Measurements from ENCODE around the gene ZNF808.
"Not testable (repeated sequence)": the region's sequence is repeated elsewhere in the genome, so short reads cannot be mapped to it uniquely, and the experiment has no call there.

ZNF808 gene

GRCh38 chr19:52592301-52592700 lies 64.8 kb downstream of the ZNF808 start:
- no peak overlapping the region for H3K4me3 ChIP-seq (ENCODE audit: low read depth, low read length)

GRCh38 chr19:52593441-52593840 lies 66.0 kb downstream of the ZNF808 start:
- H3K4me3 ChIP-seq (ENCODE audit: low read depth, low read length), result not testable (repeated sequence)

GRCh38 chr19:52599241-52599640 lies 71.8 kb downstream of the ZNF808 start:
- no peak overlapping the region for H3K4me3 ChIP-seq (ENCODE audit: low read depth, low read length)

GRCh38 chr19:52600639-52601024 lies 73.2 kb downstream of the ZNF808 start:
- H3K4me3 ChIP-seq (ENCODE audit: low read depth, low read length), result peak overlapping the region; percentile 20

GRCh38 chr19:52601025-52601973 lies 73.8 kb downstream of the ZNF808 start:
- H3K4me3 ChIP-seq (ENCODE audit: low read depth, low read length), result peak overlapping the region; percentile 69

- peak overlapping the region; percentile 69 for H3K4me3 ChIP-seq (ENCODE audit: low read depth, low read length)
These were observed 74.5 kb downstream of the ZNF808 start for GRCh38 chr19:52601974-52602366.

- H3K4me3 ChIP-seq (ENCODE audit: low read depth, low read length), result no peak overlapping the region
These were observed 75.5 kb downstream of the ZNF808 start for GRCh38 chr19:52602941-52603340.

GRCh38 chr19:52603558-52604207 lies 76.2 kb downstream of the ZNF808 start:
- H3K4me3 ChIP-seq (ENCODE audit: low read depth, low read length), result no peak overlapping the region
